HEK293T (cell line): Measurements from ENCODE around the gene GPR25.

Experiments used
- CTCF ChIA-PET: fragments of 350-600 bp; formaldehyde crosslinking; extraction: SDS; loops from one replicate; lab custom pipeline; 2021; ENCODE audit warnings: antibody characterized with exemption, inconsistent platforms; lab: Yijun Ruan, JAX
- POLR2A ChIA-PET: fragments of 350-600 bp; formaldehyde crosslinking; extraction: SDS; loops from one replicate; lab custom pipeline; 2020; ENCODE audit warnings: antibody characterized with exemption, inconsistent platforms; lab: Yijun Ruan, JAX
- DNase-seq: peaks from one replicate; pipeline ENCODE4 v3.0.0; 2012; ENCODE audit warnings: mixed read lengths; ENCODE audit errors: extremely low spot score
- ARNT ChIP-seq: fragments of 450-650 bp; IDR thresholded peaks from 2 replicates; pipeline ENCODE4 v1.6.1; 2017; ENCODE audit warnings: mild to moderate bottlenecking
- BHLHE40 ChIP-seq: fragments of 450-650 bp; IDR thresholded peaks from 2 replicates; pipeline ENCODE4 v1.6.1; 2016; ENCODE audit warnings: mild to moderate bottlenecking, moderate library complexity, borderline replicate concordance
- CTBP1 ChIP-seq: fragments of 450-650 bp; IDR thresholded peaks from 2 replicates; pipeline ENCODE4 v1.6.1; 2016; ENCODE audit warnings: borderline replicate concordance
- ELF4 ChIP-seq: fragments of 450-650 bp; IDR thresholded peaks from 2 replicates; pipeline ENCODE4 v1.6.1; 2017; ENCODE audit warnings: antibody characterized with exemption
- FOXA1 ChIP-seq: fragments of 450-650 bp; IDR thresholded peaks from 2 replicates; pipeline ENCODE4 v1.6.1; 2016; ENCODE audit warnings: mild to moderate bottlenecking
- FOXK2 ChIP-seq: fragments of 450-650 bp; IDR thresholded peaks from 2 replicates; pipeline ENCODE4 v1.6.1; 2016; ENCODE audit warnings: mild to moderate bottlenecking
- FOXM1 ChIP-seq: fragments of 450-650 bp; IDR thresholded peaks from 2 replicates; pipeline ENCODE4 v1.6.1; 2017; ENCODE audit warnings: mild to moderate bottlenecking, borderline replicate concordance
- HDGF ChIP-seq: fragments of 450-650 bp; IDR thresholded peaks from 2 replicates; pipeline ENCODE4 v1.6.1; 2017; ENCODE audit warnings: antibody characterized with exemption, borderline replicate concordance
- L3MBTL2 ChIP-seq: fragments of 450-650 bp; conservative IDR thresholded peaks from 2 replicates; pipeline ENCODE4 v1.6.1; 2016; ENCODE audit warnings: mild to moderate bottlenecking
- LEF1 ChIP-seq: fragments of 450-650 bp; IDR thresholded peaks from 2 replicates; pipeline ENCODE4 v1.6.1; 2017; ENCODE audit warnings: mild to moderate bottlenecking, borderline replicate concordance
- NFRKB ChIP-seq: fragments of 450-650 bp; IDR thresholded peaks from 2 replicates; pipeline ENCODE4 v1.6.1; 2016; ENCODE audit warnings: mild to moderate bottlenecking, moderate library complexity
- SP1 ChIP-seq: fragments of 450-650 bp; IDR thresholded peaks from 2 replicates; pipeline ENCODE4 v1.6.1; 2017
- SUZ12 ChIP-seq: fragments of 450-650 bp; IDR thresholded peaks from 2 replicates; pipeline ENCODE4 v1.6.1; 2016; ENCODE audit warnings: mild to moderate bottlenecking
- TARDBP ChIP-seq: fragments of 450-650 bp; IDR thresholded peaks from 2 replicates; pipeline ENCODE4 v1.6.1; 2016
- ZNF384 ChIP-seq: fragments of 450-650 bp; IDR thresholded peaks from 2 replicates; pipeline ENCODE4 v1.6.1; 2016
- TF ChIP-seq, protein P1 (sequence below): fragments of 450-650 bp; IDR thresholded peaks from 2 replicates; pipeline ENCODE4 v1.6.1; 2016

The GPR25 gene

DNA sequence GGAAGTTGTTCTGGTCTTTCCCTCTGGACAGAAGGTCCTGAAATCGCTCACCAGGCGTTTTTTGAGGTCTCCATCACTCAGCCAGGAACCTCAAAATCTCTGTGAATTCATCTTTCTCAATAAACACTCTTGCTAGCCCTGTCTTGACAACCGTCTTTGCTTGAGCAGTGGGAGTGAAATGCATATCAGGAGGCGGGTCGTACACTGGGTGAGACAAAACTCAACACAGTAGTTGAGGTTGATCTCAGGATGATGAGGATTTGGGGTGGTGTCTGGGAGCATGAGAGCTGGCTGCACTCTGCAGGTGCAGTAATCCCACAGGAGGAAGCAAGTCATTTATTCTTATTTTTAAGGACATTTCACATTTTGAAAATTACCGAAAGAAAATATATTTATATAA lies 1.9 kb downstream of the GPR25 start:
- TF ChIP-seq HDGF (no peak), SUZ12 (no peak), CTBP1 (no peak), ARNT (no peak), ELF4 (no peak), LEF1 (no peak), TARDBP (no peak), FOXK2 (no peak), ZNF384 (no peak), FOXM1 (no peak), L3MBTL2 (no peak), NFRKB (no peak), FOXA1 (no peak), SP1 (no peak), BHLHE40 (no peak)
- TF ChIP-seq, protein P1, sequence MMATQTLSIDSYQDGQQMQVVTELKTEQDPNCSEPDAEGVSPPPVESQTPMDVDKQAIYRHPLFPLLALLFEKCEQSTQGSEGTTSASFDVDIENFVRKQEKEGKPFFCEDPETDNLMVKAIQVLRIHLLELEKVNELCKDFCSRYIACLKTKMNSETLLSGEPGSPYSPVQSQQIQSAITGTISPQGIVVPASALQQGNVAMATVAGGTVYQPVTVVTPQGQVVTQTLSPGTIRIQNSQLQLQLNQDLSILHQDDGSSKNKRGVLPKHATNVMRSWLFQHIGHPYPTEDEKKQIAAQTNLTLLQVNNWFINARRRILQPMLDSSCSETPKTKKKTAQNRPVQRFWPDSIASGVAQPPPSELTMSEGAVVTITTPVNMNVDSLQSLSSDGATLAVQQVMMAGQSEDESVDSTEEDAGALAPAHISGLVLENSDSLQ: no peak
- POLR2A ChIA-PET: no interaction called here
- no peak for DNase-seq
- CTCF ChIA-PET: no interaction called here

DNA sequence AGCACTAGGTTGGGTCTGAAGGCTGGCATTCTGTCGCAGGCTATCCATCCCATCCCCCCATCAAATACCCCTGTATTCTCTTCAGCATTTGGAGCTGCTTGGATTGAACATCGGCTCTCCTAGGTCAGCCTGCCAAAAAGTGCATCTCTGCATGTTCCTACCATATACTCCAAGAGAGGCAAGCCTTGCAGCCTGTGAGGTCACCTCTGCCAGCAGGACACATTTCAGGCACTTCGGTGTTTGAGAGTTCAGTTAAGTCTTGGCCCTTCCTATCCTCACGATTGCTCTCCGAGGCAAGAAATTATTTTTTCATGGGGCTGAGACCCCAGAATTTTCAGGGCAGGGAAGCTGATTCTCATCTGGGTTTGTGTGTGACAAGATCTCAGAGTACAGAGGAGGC lies 2.6 kb downstream of the GPR25 start:
- ChIA-PET POLR2A (no interaction called here), CTCF (no interaction called here)
- DNase-seq: no peak
- TF ChIP-seq, protein P1: no peak
- TF ChIP-seq ARNT: no peak
- no peak for TF ChIP-seq NFRKB
- no peak for TF ChIP-seq BHLHE40
- no peak for TF ChIP-seq TARDBP
- TF ChIP-seq FOXA1: no peak
- TF ChIP-seq FOXM1: no peak
- no peak for TF ChIP-seq ELF4
- TF ChIP-seq SP1: no peak
- no peak for TF ChIP-seq ZNF384
- no peak for TF ChIP-seq SUZ12
- TF ChIP-seq CTBP1: no peak
- TF ChIP-seq L3MBTL2: no peak
- no peak for TF ChIP-seq FOXK2

DNA sequence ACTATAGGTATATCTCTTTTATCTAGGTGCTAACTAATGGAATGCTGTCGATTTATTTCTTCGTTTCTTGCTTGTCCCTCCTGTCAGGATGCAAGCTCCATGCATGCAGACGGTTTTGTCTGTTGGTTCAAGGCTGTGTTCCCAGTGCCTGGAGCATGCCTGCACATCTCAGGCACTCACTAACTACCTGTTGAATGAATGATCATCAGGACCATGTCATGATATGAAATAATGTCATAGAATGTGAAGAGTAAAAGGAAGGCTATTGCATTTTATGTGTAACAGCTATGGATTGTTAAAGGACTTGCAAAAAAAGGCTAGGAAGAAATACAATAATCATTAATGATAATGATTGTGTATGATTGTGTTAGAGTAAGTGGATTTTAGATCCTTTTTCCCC lies 4.2 kb downstream of the GPR25 start:
- DNase-seq: no peak
- CTCF ChIA-PET: interaction anchor here (0.7 kb wide), 1 partner anchor 237 kb away, joined by 5 read pairs; no protein-coding TSS in a partner anchor
- POLR2A ChIA-PET: interaction anchor here (0.9 kb wide), 1 partner anchor 11 kb away, joined by 3 read pairs; no protein-coding TSS in a partner anchor
- no peak for TF ChIP-seq ZNF384
- TF ChIP-seq FOXM1: no peak

DNA sequence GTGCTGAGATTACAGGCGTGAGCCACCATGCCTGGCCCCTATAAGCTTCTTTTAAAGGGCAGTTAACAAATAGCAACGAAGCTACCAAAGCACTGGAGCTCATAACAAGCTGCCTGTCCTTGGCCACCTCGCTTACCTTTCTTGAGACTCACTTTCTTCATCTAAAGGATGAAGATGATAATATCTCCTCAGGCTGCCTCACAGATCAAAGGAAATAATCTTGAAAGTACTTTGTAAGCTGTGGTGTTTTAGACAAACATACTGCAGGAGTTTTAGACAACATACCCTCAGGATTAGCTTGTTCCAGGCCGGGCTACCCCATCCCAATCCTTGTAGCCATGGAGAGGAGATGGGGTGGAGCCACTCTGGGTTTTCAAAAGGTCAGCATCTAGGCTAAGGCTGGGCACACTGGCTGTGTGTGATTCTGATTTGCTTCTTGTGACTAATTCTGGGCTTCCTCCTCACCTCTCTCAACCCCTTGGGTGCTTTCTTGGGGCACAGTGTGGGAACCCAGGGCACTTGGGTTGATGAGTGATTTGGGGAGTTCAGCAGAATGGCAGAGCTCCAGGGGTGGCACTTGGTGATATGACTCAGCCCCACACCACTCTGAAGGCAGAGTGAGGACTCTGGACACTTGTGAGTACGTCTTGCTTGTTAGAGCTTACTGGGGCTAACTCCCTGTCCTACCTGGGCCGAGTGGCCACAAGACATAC lies 5.2 kb downstream of the GPR25 start:
- DNase-seq: no peak
- ChIA-PET CTCF (no interaction called here), POLR2A (no interaction called here)
- no peak for TF ChIP-seq ARNT
- no peak for TF ChIP-seq SUZ12
- TF ChIP-seq TARDBP: no peak
- TF ChIP-seq ELF4: no peak
- no peak for TF ChIP-seq FOXK2
- no peak for TF ChIP-seq L3MBTL2
- no peak for TF ChIP-seq FOXM1
- no peak for TF ChIP-seq HDGF

DNA sequence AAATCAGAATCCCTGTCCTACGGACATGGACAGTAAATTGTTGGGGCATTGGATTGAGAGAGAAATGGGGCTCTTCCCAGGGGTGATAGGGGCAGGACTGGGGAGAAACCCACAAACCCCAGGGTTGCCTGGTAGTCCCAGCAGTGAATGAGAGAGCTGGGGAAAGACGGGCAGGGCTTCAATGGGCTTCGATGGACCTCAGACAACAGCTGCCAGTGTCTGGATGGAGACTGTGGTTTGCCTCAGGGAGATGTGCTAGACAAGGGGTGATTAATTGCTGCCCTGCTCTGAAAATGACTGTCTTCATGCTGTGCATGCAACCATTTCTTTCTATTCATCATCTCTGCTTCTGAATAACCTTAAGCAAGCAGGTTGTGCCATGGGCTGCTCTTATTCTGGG lies 7.4 kb downstream of the GPR25 start:
- ChIA-PET POLR2A (no interaction called here), CTCF (interaction anchor here (2.6 kb wide), 1 partner anchor 11 kb away, joined by 7 read pairs; no protein-coding TSS in a partner anchor)
- TF ChIP-seq FOXK2 (no peak), CTBP1 (no peak), BHLHE40 (no peak), FOXA1 (no peak), ELF4 (no peak), SP1 (no peak), NFRKB (no peak), ZNF384 (no peak), LEF1 (no peak), FOXM1 (no peak)
- DNase-seq: no peak

DNA sequence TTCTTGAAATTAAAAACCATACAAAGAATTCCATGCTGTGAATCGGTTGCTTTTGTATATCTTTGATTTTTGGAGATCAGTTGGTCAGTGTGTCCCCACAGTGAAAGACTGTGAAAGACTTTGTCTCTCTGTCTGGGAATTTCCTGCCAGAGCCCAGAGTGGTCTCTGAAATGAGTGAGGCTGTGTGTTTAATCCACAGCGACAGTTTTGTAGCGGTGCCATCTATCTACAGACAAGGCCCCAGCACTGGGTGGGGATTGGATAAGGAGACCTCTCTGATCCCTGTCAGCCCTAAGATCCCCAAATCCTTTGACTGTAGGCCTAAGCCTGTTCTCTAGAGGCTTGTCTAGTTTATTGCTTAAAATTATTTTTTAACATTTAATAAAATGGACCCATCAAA lies 10.3 kb downstream of the GPR25 start:
- ChIA-PET POLR2A (no interaction called here), CTCF (no interaction called here)
- no peak for TF ChIP-seq FOXK2
- no peak for TF ChIP-seq ELF4
- no peak for TF ChIP-seq HDGF
- TF ChIP-seq, protein P1: no peak
- no peak for TF ChIP-seq L3MBTL2
- no peak for TF ChIP-seq FOXA1
- TF ChIP-seq TARDBP: no peak
- TF ChIP-seq LEF1: no peak
- TF ChIP-seq ARNT: no peak
- TF ChIP-seq NFRKB: no peak
- no peak for TF ChIP-seq BHLHE40
- TF ChIP-seq FOXM1: no peak
- no peak for TF ChIP-seq SP1
- no peak for TF ChIP-seq ZNF384
- no peak for TF ChIP-seq CTBP1
- TF ChIP-seq SUZ12: no peak
- no peak for DNase-seq
